Natural killer cell (primary cell): ENCODE data around the gene SETDB1. TPM values are rescaled to one million over a fixed set of nuclear protein-coding genes. Genes with fewer than 3 reads are reported as not detected.
"Not testable (repeated sequence)": the region's sequence is repeated elsewhere in the genome, so short reads cannot be mapped to it uniquely, and the experiment has no call there.

Source experiments
- ATAC-seq, 3 donors: fragments of 150-1000 bp in 2 of 3; fragments of 200-7000 bp in 1 of 3; cut with Tn5 transposase; 1 replicate in 1 of 3; 2 replicates in 2 of 3; pipeline ENCODE4 v1.10.0; 2021; ENCODE audit warnings: mild to moderate bottlenecking in 2 of 3, moderate library complexity in 2 of 3
- DNase-seq, 2 donors: peaks; one replicate each; pipeline versions ENCODE4 v3.0.0 to v3.0.0-alpha.2; 2013 to 2021; ENCODE audit warnings: mixed read lengths in 1 of 2
- H3K27ac ChIP-seq: one replicate; pipeline ENCODE4 v1.5.1; 2013; ENCODE audit warnings: mild to moderate bottlenecking, low read length
- H3K27me3 ChIP-seq: one replicate; pipeline ENCODE4 v1.6.1; 2013; ENCODE audit warnings: low read length; ENCODE audit not compliant: control insufficient read depth, insufficient read depth
- H3K36me3 ChIP-seq: one replicate; pipeline ENCODE4 v1.6.1; 2013; ENCODE audit warnings: low read length; ENCODE audit not compliant: control insufficient read depth, insufficient read depth
- H3K4me1 ChIP-seq: one replicate; pipeline ENCODE4 v1.6.1; 2013; ENCODE audit warnings: low read length; ENCODE audit not compliant: control insufficient read depth, insufficient read depth
- H3K4me3 ChIP-seq: one replicate; pipeline ENCODE4 v1.5.1; 2013; ENCODE audit warnings: low read length
- H3K9me3 ChIP-seq: one replicate; pipeline ENCODE4 v1.6.1; 2013; ENCODE audit warnings: low read length; ENCODE audit not compliant: control insufficient read depth, insufficient read depth
- H3K27ac Mint-ChIP-seq, 2 donors: one replicate each; pipeline ENCODE4 v1.8.0; 2022; ENCODE audit warnings: mild to moderate bottlenecking in 2 of 2, mixed read lengths in 2 of 2, moderate library complexity in 1 of 2
- H3K27me3 Mint-ChIP-seq, 2 donors: one replicate each; pipeline ENCODE4 v1.8.0; 2022; ENCODE audit warnings: low read depth in 2 of 2, mixed read lengths in 2 of 2
- H3K36me3 Mint-ChIP-seq: one replicate; pipeline ENCODE4 v1.8.0; 2022; ENCODE audit warnings: mixed read lengths
- H3K4me1 Mint-ChIP-seq, 2 donors: one replicate each; pipeline ENCODE4 v1.8.0; 2022; ENCODE audit warnings: mixed read lengths in 2 of 2
- H3K4me3 Mint-ChIP-seq: one replicate; pipeline ENCODE4 v1.8.0; 2022; ENCODE audit warnings: mild to moderate bottlenecking, moderate library complexity, mixed read lengths
- H3K9me3 Mint-ChIP-seq, 2 donors: one replicate each; pipeline ENCODE4 v1.8.0; 2022; ENCODE audit warnings: mixed read lengths in 2 of 2
- CTCF ChIP-seq: fragments of 200-600 bp; IDR thresholded peaks from one replicate; pipeline ENCODE4 v1.8.0; 2022; ENCODE audit warnings: antibody characterized with exemption
- WGBS: methylation state at CpG from one replicate; pipeline ENCODE4 v1.1.7; 2013; ENCODE audit warnings: missing lambda C conversion rate; ENCODE audit not compliant: insufficient coverage; 5-methylcytosine and 5-hydroxymethylcytosine counted together
- intact Hi-C: fragments of 100-400 bp; cut with micrococcal nuclease; formaldehyde crosslinking; loops from one replicate; pipeline ENCODE4 v1.14.2; 2022
- total RNA-seq, 4 donors: library from RNA; stranded (reverse); fragments of 120-200 nt in 1 of 4; gene quantifications; one replicate each; pipeline versions ENCODE4 v1.2.3 to v1.2.4, GENCODE V29; 2013 to 2022

Gene SETDB1
- total RNA-seq, 3 donors from 2014 or later (not counting 1 experiment from before 2014, with no cell fraction given) = 64.6 to 74.3 (median 70.5) TPM

GRCh38 chr1:150927624-150928023, 1.5 kb downstream of the SETDB1 start:
- Mint-ChIP-seq H3K4me1 (peaks cover 15 to 21% of the 10 kb centered on the region in 2 donors), H3K4me3 (peak overlapping the region; percentile 95), H3K9me3 (no peaks in the 10 kb centered on the region), H3K36me3 (peaks cover 5% of the 10 kb centered on the region), H3K27ac (peak overlapping the region; percentile 95), H3K27me3 (no peaks in the 10 kb centered on the region)
- no peak for ATAC-seq
- intact Hi-C loops = loop anchor here (10.0 kb wide), 1 partner anchor 363 kb away; no protein-coding TSS in a partner anchor
- no peak for DNase-seq
- Histone ChIP-seq H3K36me3 (peaks cover 29% of the 10 kb centered on the region), H3K4me1 (peaks cover 13% of the 10 kb centered on the region), H3K4me3 (no peak overlapping the region), H3K27ac (no peak overlapping the region), H3K27me3 (no peaks in the 10 kb centered on the region), H3K9me3 (no peaks in the 10 kb centered on the region)
- 99% methylated on average over 4 of the region's 4 CpGs for WGBS
- no peak for TF ChIP-seq CTCF

GRCh38 chr1:150928286-150928685, 2.1 kb downstream of the SETDB1 start:
- 100% methylated on average over 1 of the region's 3 CpGs for WGBS
- Histone ChIP-seq H3K27ac (no peak overlapping the region), H3K27me3 (no peaks in the 10 kb centered on the region), H3K9me3 (no peaks in the 10 kb centered on the region), H3K4me1 (peaks cover 13% of the 10 kb centered on the region), H3K36me3 (peaks cover 34% of the 10 kb centered on the region), H3K4me3 (no peak overlapping the region)
- Mint-ChIP-seq H3K4me3 (peak overlapping the region; percentile 54), H3K27me3 (no peaks in the 10 kb centered on the region), H3K36me3 (peaks cover 8% of the 10 kb centered on the region), H3K27ac (peak overlapping the region in 1 of 2 donors; percentile 36), H3K9me3 (no peaks in the 10 kb centered on the region), H3K4me1 (peaks cover 14 to 20% of the 10 kb centered on the region in 2 donors)
- no peak for DNase-seq
- TF ChIP-seq CTCF = no peak
- intact Hi-C loops = loop anchor here (10.0 kb wide), 1 partner anchor 363 kb away; no protein-coding TSS in a partner anchor
- ATAC-seq = no peak

GRCh38 chr1:150928775-150929174, 2.6 kb downstream of the SETDB1 start:
- Mint-ChIP-seq H3K4me3 (peak overlapping the region; percentile 9), H3K27ac (peak overlapping the region in 1 of 2 donors; percentile 36), H3K4me1 (peaks cover 14 to 20% of the 10 kb centered on the region in 2 donors)
- peaks cover 34% of the 10 kb centered on the region for H3K36me3 ChIP-seq
- H3K4me1 ChIP-seq = peaks cover 13% of the 10 kb centered on the region
- H3K36me3 Mint-ChIP-seq, H3K9me3 Mint-ChIP-seq, H3K27me3 Mint-ChIP-seq, H3K4me3 ChIP-seq, H3K9me3 ChIP-seq, ATAC-seq, DNase-seq, H3K27me3 ChIP-seq, H3K27ac ChIP-seq: not testable (repeated sequence)
- intact Hi-C loops = loop anchor here (10.0 kb wide), 1 partner anchor 364 kb away; no protein-coding TSS in a partner anchor
- 96% methylated on average over 3 of the region's 6 CpGs for WGBS

- Mint-ChIP-seq H3K9me3 (no peaks in the 10 kb centered on the region), H3K36me3 (peaks cover 16% of the 10 kb centered on the region), H3K27me3 (no peaks in the 10 kb centered on the region), H3K27ac (no peak overlapping the region), H3K4me3 (no peak overlapping the region), H3K4me1 (peaks cover 11 to 25% of the 10 kb centered on the region in 2 donors)
- intact Hi-C loops = no loop called here
- peaks cover 50% of the 10 kb centered on the region for H3K36me3 ChIP-seq
- DNase-seq = peak in 1 of 2 donors; percentile 13
- WGBS = 92% methylated on average over 1 of the region's 1 CpG
- no peak overlapping the region for H3K4me3 ChIP-seq
- H3K27me3 ChIP-seq = no peaks in the 10 kb centered on the region
- no peak for ATAC-seq
- TF ChIP-seq CTCF = no peak
- H3K9me3 ChIP-seq = no peaks in the 10 kb centered on the region
- H3K4me1 ChIP-seq = peaks cover 5% of the 10 kb centered on the region
- no peak overlapping the region for H3K27ac ChIP-seq
These were observed 5.6 kb downstream of the SETDB1 start for GRCh38 chr1:150931773-150932172.
